Erythroblast (primary cell): Measurements from ENCODE around the gene ZNF391.

Experiments
- GATA1 ChIP-seq: IDR thresholded peaks from 2 replicates; pipeline ENCODE4 v1.6.1; 2011; ENCODE audit warnings: low read depth, mild to moderate bottlenecking, control low read depth, low read length, moderate library complexity
- POLR2A ChIP-seq: IDR thresholded peaks from 2 replicates; pipeline ENCODE4 v1.6.1; 2011; ENCODE audit warnings: mild to moderate bottlenecking, low read length

- TF ChIP-seq POLR2A (no peak), GATA1 (no peak)
Observed at GRCh38 chr6:27439371-27439770, 50.8 kb downstream of the ZNF391 start.
